ENCODE data around the gene ACAP3. TPM values are rescaled to one million over a fixed set of nuclear protein-coding genes. Genes with fewer than 3 reads are reported as not detected.

ACAP3 gene
- 10 to 100 TPM; 65.3 to 69.1 TPM for total RNA-seq
- polyA plus RNA-seq: 1 to 10 TPM; 2.0 to 6.7 (median 3.5) TPM
- total RNA-seq: 34.9 to 146 (median 69.3) reads per million in 6 experiments

DNA sequence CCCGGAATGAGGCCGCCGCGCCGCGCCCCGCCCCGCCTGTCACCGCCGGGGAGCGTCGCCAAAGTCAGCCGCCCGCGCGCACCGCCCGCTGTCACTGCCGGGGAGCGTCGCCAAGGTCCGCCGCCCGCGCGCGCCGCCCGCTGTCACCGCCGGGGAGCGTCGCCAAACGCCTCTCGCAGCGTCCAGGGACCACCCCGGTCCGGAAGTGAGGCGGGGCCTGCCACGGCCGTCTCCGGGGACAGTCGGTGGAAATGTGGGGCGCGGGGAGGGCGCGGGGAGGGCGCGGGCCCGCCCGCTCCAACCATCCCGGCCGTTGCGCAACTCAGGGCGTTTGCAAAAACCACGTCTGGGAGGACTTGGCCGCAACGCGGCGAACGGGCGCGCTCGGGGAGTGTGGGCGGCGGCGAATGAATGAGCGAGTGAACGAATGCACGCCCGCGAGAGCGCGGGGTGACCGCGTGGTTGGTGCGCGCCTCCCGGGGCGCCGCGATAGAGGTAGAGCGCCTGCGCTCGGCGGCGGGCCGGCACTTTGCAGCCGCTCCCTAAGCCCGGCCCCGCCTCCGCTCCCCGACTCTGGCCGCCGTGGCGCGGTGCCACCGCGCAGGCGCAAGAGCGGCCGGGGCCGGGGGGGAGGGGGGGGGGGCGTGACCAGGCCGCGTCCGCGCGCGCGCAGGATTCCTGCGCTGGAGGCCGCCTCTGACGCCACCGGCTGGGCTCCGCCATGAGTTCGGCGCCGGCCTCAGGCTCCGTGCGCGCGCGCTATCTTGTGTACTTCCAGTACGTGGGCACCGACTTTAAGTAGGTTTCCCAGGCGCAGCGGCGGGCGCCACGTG is at the start of gene ACAP3, which contains the start of gene PUSL1:
Gene ACAP3 (minus strand): TSS at position 8 of the 833 bp plus-strand sequence. CDS start 115 bp downstream, outside the sequence.
Gene PUSL1 (plus strand): TSS at position 675 of the 833 bp plus-strand sequence. CDS start 47 bp downstream, at position 722.
- Mint-ChIP-seq H3K4me3 (peak within 1 kb of the TSS; percentile 82 to 93 (median 88)), H3K4me1 (peaks cover 8 to 26% (median 22%) of the 10 kb centered on the region in 4 donors), H3K9me3 (no peaks in the 10 kb centered on the region), H3K27ac (peak within 1 kb of the TSS; percentile 57 to 97 (median 91)), H3K36me3 (peaks cover 0 to 5% (median 0%) of the 10 kb centered on the region in 3 donors), H3K27me3 (no peaks in the 10 kb centered on the region)
- POLR2A ChIA-PET: interaction anchor here (1.4 to 2.1 kb wide), 2 partner anchors 17 to 24 kb away, joined by 3 to 6 read pairs; no protein-coding TSS in a partner anchor
- DNase-seq: peak; percentile 83 to 95 (median 91)
- peak; percentile 62 to 74 for ATAC-seq

GRCh38 chr1:1356796-1357401 is 49.2 kb upstream of the ACAP3 start:
- Mint-ChIP-seq H3K4me1 (peaks cover 24 to 55% (median 44%) of the 10 kb centered on the region in 4 donors), H3K4me3 (peak overlapping the region in 5 of 10 donors; percentile 26 to 80 (median 37)), H3K9me3 (no peaks in the 10 kb centered on the region), H3K27ac (peak overlapping the region in 7 of 10 donors; percentile 6 to 88 (median 38)), H3K27me3 (peaks cover 0 to 14% (median 0%) of the 10 kb centered on the region in 5 donors), H3K36me3 (no peaks in the 10 kb centered on the region)
- POLR2A ChIA-PET: interaction anchor here (3.3 to 7.4 kb wide), 2 partner anchors 9 to 15 kb away, joined by 12 to 105 read pairs; partner anchors contain the start of gene AURKAIP1
- ATAC-seq (no peak), DNase-seq (no peak)

GRCh38 chr1:1356166-1356795 is 48.6 kb upstream of the ACAP3 start:
- Mint-ChIP-seq H3K36me3 (no peaks in the 10 kb centered on the region), H3K27me3 (peaks cover 0 to 14% (median 0%) of the 10 kb centered on the region in 5 donors), H3K27ac (no peak overlapping the region), H3K4me3 (peak overlapping the region in 2 of 10 donors; percentile 26 to 80), H3K4me1 (peaks cover 24 to 54% (median 44%) of the 10 kb centered on the region in 4 donors), H3K9me3 (no peaks in the 10 kb centered on the region)
- no peak for ATAC-seq
- POLR2A ChIA-PET: interaction anchor here (7.4 kb wide), 1 partner anchor 16 kb away, joined by 105 read pairs; the partner anchor contains the start of gene AURKAIP1
- no peak for DNase-seq

GRCh38 chr1:1355416-1355815 is 47.7 kb upstream of the ACAP3 start:
- H3K4me1 Mint-ChIP-seq: peaks cover 19 to 46% (median 39%) of the 10 kb centered on the region in 4 donors
- H3K27me3 Mint-ChIP-seq: peaks cover 0 to 13% (median 0%) of the 10 kb centered on the region in 5 donors
- POLR2A ChIA-PET: interaction anchor here (2.0 to 7.4 kb wide), 2 partner anchors 17 to 50 kb away, joined by 8 to 105 read pairs; partner anchors contain the start of gene AURKAIP1
- peak overlapping the region in 1 of 10 donors; percentile 57 for H3K4me3 Mint-ChIP-seq
- DNase-seq (peak in 2 of 10 donors; percentile 16 to 18), ATAC-seq (no peak)
- H3K9me3 Mint-ChIP-seq: no peaks in the 10 kb centered on the region
- no peaks in the 10 kb centered on the region for H3K36me3 Mint-ChIP-seq
- H3K27ac Mint-ChIP-seq: no peak overlapping the region

DNA sequence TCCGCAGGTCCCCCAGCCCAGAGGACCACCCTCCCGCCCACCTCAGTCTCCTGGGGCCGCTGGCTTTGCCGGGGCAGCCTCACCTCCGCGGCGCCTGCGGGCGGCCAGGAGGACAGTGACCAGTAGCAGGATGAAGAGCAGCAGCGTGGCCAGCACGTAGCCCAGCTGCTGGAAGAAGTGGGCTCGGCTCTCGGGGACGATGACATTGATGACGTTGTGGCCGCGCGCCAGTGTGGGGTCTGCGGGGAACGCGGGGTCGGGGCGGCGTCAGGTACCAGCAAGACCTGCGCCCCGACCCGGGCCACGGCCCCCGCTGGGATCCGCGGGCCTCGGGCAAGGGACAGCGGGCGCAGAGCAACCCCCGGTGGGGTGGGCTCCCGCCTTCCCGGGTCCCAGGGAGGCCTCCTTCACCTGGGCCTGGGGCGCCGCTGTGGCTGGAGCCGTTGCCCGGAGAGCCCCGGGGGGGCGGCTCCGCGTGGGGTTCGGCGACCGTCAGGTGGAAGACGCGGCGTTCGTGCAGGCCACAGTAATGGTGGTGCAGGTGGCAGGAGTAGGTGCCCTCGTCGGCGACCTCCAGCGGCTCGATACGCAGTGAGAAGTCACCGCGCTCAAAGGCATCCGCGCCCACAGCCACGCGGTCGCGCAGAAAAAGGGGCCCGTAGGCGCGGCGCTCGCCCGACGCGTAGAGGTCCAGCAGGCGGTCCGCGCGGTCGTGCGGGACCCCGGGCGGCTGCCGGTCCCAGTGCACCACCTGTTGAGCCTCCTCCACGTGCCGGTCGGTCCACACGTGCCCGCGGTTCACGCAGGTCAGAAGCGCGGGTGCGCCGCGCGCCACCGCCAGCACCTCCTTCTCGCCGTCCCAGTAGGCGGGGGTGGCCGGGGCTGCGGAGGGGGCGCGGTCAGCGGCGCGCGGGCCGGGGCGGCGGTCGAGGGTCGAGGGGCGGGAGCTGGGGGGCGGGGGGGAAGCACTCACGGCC is 46.8 kb upstream of the ACAP3 start:
- Mint-ChIP-seq H3K27ac (peak overlapping the region in 3 of 10 donors; percentile 37 to 75 (median 72)), H3K9me3 (no peaks in the 10 kb centered on the region), H3K36me3 (no peaks in the 10 kb centered on the region), H3K27me3 (peaks cover 0 to 13% (median 0%) of the 10 kb centered on the region in 5 donors), H3K4me3 (peak overlapping the region; percentile 49 to 83 (median 67)), H3K4me1 (peaks cover 19 to 44% (median 36%) of the 10 kb centered on the region in 4 donors)
- peak; percentile 36 for ATAC-seq
- POLR2A ChIA-PET: interaction anchor here (1.0 to 7.4 kb wide), 4 partner anchors 11 to 53 kb away, joined by 3 to 105 read pairs (median 6); partner anchors contain the start of gene AURKAIP1
- DNase-seq: peak in 2 of 10 donors; percentile 47

- peak overlapping the region in 4 of 10 donors; percentile 32 to 86 (median 66) for H3K27ac Mint-ChIP-seq
- no peaks in the 10 kb centered on the region for H3K36me3 Mint-ChIP-seq
- DNase-seq (peak in 1 of 10 donors; percentile 27), ATAC-seq (no peak)
- H3K4me3 Mint-ChIP-seq: peak overlapping the region in 9 of 10 donors; percentile 29 to 83 (median 60)
- no peaks in the 10 kb centered on the region for H3K9me3 Mint-ChIP-seq
- POLR2A ChIA-PET: interaction anchor here (1.0 to 7.4 kb wide), 4 partner anchors 12 to 54 kb away, joined by 3 to 105 read pairs (median 6); partner anchors contain the start of gene AURKAIP1
- H3K27me3 Mint-ChIP-seq: peaks cover 0 to 13% (median 0%) of the 10 kb centered on the region in 5 donors
- peaks cover 11 to 34% (median 28%) of the 10 kb centered on the region in 4 donors for H3K4me1 Mint-ChIP-seq
These were observed 45.8 kb upstream of the ACAP3 start for GRCh38 chr1:1353389-1354151.

GRCh38 chr1:1352786-1353388 is 45.2 kb upstream of the ACAP3 start:
- Mint-ChIP-seq H3K27me3 (peaks cover 0 to 13% (median 0%) of the 10 kb centered on the region in 5 donors), H3K4me1 (peaks cover 11 to 31% (median 25%) of the 10 kb centered on the region in 4 donors), H3K36me3 (no peaks in the 10 kb centered on the region), H3K9me3 (no peaks in the 10 kb centered on the region), H3K4me3 (peak overlapping the region; percentile 25 to 85 (median 70)), H3K27ac (peak overlapping the region in 9 of 10 donors; percentile 17 to 93 (median 66))
- ATAC-seq: no peak
- no peak for DNase-seq
- POLR2A ChIA-PET: interaction anchor here (0.6 to 7.4 kb wide), 3 partner anchors 19 to 339 kb away, joined by 3 to 105 read pairs (median 3); partner anchors contain the start of gene AURKAIP1

DNA sequence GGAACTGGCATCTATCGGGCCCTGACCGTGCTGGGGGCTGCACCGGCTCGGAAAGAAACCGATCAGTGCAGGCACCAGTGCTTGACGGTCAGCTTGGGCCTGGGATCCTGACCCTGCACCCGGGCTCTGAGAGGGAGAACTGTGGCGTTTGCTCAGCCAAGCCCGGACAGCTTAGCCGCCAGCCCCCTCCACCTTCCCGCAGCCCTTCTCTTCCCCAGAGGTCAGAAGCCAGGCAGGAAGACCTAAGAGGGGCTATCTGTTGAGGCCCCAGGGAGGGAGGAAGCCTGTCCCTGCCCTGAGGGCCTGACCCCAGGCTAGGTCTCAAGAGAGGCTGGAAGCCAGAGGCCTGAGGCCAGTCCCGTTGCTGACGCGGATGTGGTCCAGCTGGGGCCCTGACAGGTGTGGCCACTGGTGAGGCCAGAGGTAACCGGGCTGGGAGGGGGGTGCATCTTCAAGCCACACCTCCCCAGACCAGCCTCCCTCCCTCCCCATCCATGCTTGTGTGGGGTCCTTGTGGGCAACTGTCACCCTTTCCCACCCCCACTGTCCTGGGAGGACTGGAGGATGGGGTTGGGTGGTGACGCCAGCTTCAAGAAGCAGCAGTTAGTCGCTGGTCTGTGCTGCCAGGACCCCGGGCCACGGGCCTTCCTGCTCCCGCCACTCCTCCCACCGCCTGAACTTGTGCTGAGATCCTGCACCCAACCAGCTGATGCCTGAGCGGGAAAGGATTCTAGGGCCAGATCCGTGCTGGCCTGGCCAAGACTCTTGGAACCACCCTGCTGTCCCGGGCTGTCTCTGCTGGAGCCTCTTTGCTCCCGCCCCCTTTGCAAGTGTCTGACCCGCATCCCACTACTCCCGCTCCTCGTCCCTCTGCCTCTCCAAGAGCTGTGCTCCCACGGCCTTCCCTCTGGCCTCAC is 44.0 kb upstream of the ACAP3 start:
- no peaks in the 10 kb centered on the region for H3K9me3 Mint-ChIP-seq
- peaks cover 0 to 10% (median 0%) of the 10 kb centered on the region in 5 donors for H3K27me3 Mint-ChIP-seq
- no peak for ATAC-seq
- H3K4me3 Mint-ChIP-seq: peak overlapping the region; percentile 47 to 85 (median 70)
- peak overlapping the region in 9 of 10 donors; percentile 35 to 93 (median 79) for H3K27ac Mint-ChIP-seq
- POLR2A ChIA-PET: interaction anchor here (0.7 to 7.4 kb wide), 3 partner anchors 20 to 338 kb away, joined by 3 to 105 read pairs (median 3); partner anchors contain the start of genes AURKAIP1 and CCNL2
- DNase-seq: no peak
- H3K4me1 Mint-ChIP-seq: peaks cover 17 to 37% (median 32%) of the 10 kb centered on the region in 4 donors
- H3K36me3 Mint-ChIP-seq: no peaks in the 10 kb centered on the region
